A549 (cell line): ENCODE measurements around the gene FAM20C.

Source experiments
- BHLHE40 ChIP-seq: IDR thresholded peaks from 2 replicates; pipeline ENCODE4 v1.6.1; 2012; ENCODE audit warnings: low read depth, low read length, inconsistent platforms
- CTCF ChIP-seq: fragments of >200 bp; sonication (Bioruptor Twin); formaldehyde crosslinking; IDR thresholded peaks from 3 replicates; pipeline ENCODE4 v1.5.1; 2016
- KDM1A ChIP-seq: fragments of 200-600 bp; sonication (generic); IDR thresholded peaks from 2 replicates; pipeline ENCODE4 v1.6.1; 2016; ENCODE audit warnings: low read depth, mild to moderate bottlenecking
- MAFK ChIP-seq: fragments of 450-650 bp; IDR thresholded peaks from 2 replicates; pipeline ENCODE4 v1.6.1; 2014; ENCODE audit not compliant: partially characterized antibody
- RFX5 ChIP-seq: fragments of 450-650 bp; IDR thresholded peaks from 2 replicates; pipeline ENCODE4 v1.7.1; 2014; ENCODE audit warnings: antibody characterized with exemption, mild to moderate bottlenecking, moderate library complexity

DNA sequence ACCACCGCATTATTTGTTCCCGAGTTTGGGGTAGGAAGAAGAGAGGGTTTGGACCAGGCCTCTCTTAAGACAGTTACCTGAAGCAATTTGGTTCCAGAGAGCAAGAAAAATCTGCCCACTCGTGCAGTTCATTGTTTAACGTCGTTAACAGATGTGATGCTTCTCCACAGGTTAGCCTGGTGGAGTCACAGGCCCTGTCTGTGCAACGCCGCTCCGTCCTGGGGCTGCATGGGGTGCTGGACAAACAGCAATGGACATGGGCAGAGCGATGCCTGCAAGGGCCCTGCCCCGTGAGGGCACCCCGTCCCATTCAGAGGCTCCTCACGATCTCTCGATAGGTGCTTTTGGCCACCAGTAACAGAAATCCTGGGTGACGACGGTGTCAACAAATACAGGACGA lies 107.3 kb downstream of the FAM20C start:
- TF ChIP-seq MAFK = no peak
- no peak for TF ChIP-seq RFX5
- TF ChIP-seq BHLHE40 = no peak
- no peak for TF ChIP-seq KDM1A
- no peak for TF ChIP-seq CTCF
